GM19463 (cell line): ENCODE results near the gene CLCC1.
"Not testable (repeated sequence)": the region's sequence is repeated elsewhere in the genome, so short reads cannot be mapped to it uniquely, and the experiment has no call there.

ENCODE experiments used
- ATAC-seq: cut with Tn5 transposase; IDR thresholded peaks from one replicate; pipeline ENCODE4 v1.9.1; 2021; ENCODE audit warnings: mild to moderate bottlenecking, moderate library complexity; ENCODE audit not compliant: unreplicated experiment

The CLCC1 gene

GRCh38 chr1:108963052-108963686 lies at the start of gene CLCC1:
CLCC1 (minus strand) TSS chr1:108963484; CDS start chr1:108950437, 13,047 bp downstream.
- peak; percentile 93 for ATAC-seq

- ATAC-seq: no peak
These were observed 48.1 kb upstream of the CLCC1 start for GRCh38 chr1:109011335-109011734.

- not testable (repeated sequence) for ATAC-seq
These were observed 33.3 kb upstream of the CLCC1 start for GRCh38 chr1:108996622-108997021.

GRCh38 chr1:108983114-108983513 lies 19.8 kb upstream of the CLCC1 start:
- ATAC-seq: no peak

- ATAC-seq: no peak
These were observed 13.4 kb upstream of the CLCC1 start for GRCh38 chr1:108976658-108977057.

- no peak for ATAC-seq
These were observed 9.7 kb upstream of the CLCC1 start for GRCh38 chr1:108972951-108973350.

GRCh38 chr1:108969346-108969745 lies 6.1 kb upstream of the CLCC1 start:
- ATAC-seq: no peak

GRCh38 chr1:108962681-108963051 lies 618 bp downstream of the CLCC1 start:
- no peak for ATAC-seq

- no peak for ATAC-seq
These were observed 1.4 kb downstream of the CLCC1 start for GRCh38 chr1:108961752-108962486.

GRCh38 chr1:108961198-108961597 lies 2.1 kb downstream of the CLCC1 start:
- no peak for ATAC-seq

GRCh38 chr1:108960719-108961118 lies 2.6 kb downstream of the CLCC1 start:
- ATAC-seq: no peak

GRCh38 chr1:108957888-108958287 lies 5.4 kb downstream of the CLCC1 start:
- no peak for ATAC-seq

GRCh38 chr1:108955881-108956280 lies 7.4 kb downstream of the CLCC1 start:
- ATAC-seq: no peak

- no peak for ATAC-seq
These were observed 8.2 kb downstream of the CLCC1 start for GRCh38 chr1:108955111-108955510.

GRCh38 chr1:108953452-108953851 lies 9.8 kb downstream of the CLCC1 start:
- no peak for ATAC-seq

- no peak for ATAC-seq
These were observed 12.0 kb downstream of the CLCC1 start for GRCh38 chr1:108951242-108951641.

- ATAC-seq: no peak
These were observed 14.2 kb downstream of the CLCC1 start for GRCh38 chr1:108949044-108949443.

GRCh38 chr1:108947871-108948525 lies 15.3 kb downstream of the CLCC1 start:
- ATAC-seq: no peak

- no peak for ATAC-seq
These were observed 27.1 kb downstream of the CLCC1 start for GRCh38 chr1:108936170-108936569.

- ATAC-seq: no peak
These were observed 29.3 kb downstream of the CLCC1 start for GRCh38 chr1:108933944-108934343.

GRCh38 chr1:108927565-108927964 lies 35.7 kb downstream of the CLCC1 start:
- not testable (repeated sequence) for ATAC-seq

GRCh38 chr1:108925920-108926319 lies 37.4 kb downstream of the CLCC1 start:
- ATAC-seq: no peak
